Measurements from ENCODE around the gene OVAAL. TPM values are rescaled to one million over a fixed set of nuclear protein-coding genes. Genes with fewer than 3 reads are reported as not detected.

Gene OVAAL
- total RNA-seq, 1 donor from 2014 or later = not detected

- no peaks in the 10 kb centered on the region for H3K27me3 Mint-ChIP-seq (ENCODE audit: low read depth, unreplicated experiment)
- H3K36me3 Mint-ChIP-seq (ENCODE audit: low read depth, unreplicated experiment) = no peaks in the 10 kb centered on the region
- H3K4me3 ChIP-seq (ENCODE audit: insufficient read depth, low read depth, low read length) = no peak overlapping the region
- H3K4me3 Mint-ChIP-seq (ENCODE audit: unreplicated experiment) = peak overlapping the region; percentile 17
- peak overlapping the region; percentile 98 for H3K27ac Mint-ChIP-seq (ENCODE audit: unreplicated experiment)
- H3K4me2 ChIP-seq (ENCODE audit: low read length) = peak overlapping the region; percentile 30
- no peaks in the 10 kb centered on the region for H3K79me2 ChIP-seq (ENCODE audit: insufficient read depth, low read length)
- DNase-seq (ENCODE audit: low read depth) (peak; percentile 88), FAIRE-seq (no peak)
- peaks cover 2% of the 10 kb centered on the region for H3K9me3 ChIP-seq (ENCODE audit: insufficient read depth, low read depth, low read length)
- H3K36me3 ChIP-seq (ENCODE audit: insufficient read depth, low read length) = no peaks in the 10 kb centered on the region
- no peak overlapping the region for H3K27ac ChIP-seq (ENCODE audit: low read depth, low read length)
- peaks cover 5% of the 10 kb centered on the region for H3K9me3 Mint-ChIP-seq (ENCODE audit: unreplicated experiment)
- H3K27me3 ChIP-seq (ENCODE audit: insufficient read depth, low read length) = no peaks in the 10 kb centered on the region
- H3K4me1 Mint-ChIP-seq (ENCODE audit: low read depth, unreplicated experiment) = peaks cover 23% of the 10 kb centered on the region
- no peaks in the 10 kb centered on the region for H4K20me1 ChIP-seq (ENCODE audit: insufficient read depth, low read length)
- peaks cover 12% of the 10 kb centered on the region for H3K4me1 ChIP-seq (ENCODE audit: insufficient read depth, low read length)
- no peak overlapping the region for H2AFZ ChIP-seq (ENCODE audit: low read depth, low read length)
- H3K9ac ChIP-seq (ENCODE audit: low read length) = no peak overlapping the region
- TF ChIP-seq, protein P1, sequence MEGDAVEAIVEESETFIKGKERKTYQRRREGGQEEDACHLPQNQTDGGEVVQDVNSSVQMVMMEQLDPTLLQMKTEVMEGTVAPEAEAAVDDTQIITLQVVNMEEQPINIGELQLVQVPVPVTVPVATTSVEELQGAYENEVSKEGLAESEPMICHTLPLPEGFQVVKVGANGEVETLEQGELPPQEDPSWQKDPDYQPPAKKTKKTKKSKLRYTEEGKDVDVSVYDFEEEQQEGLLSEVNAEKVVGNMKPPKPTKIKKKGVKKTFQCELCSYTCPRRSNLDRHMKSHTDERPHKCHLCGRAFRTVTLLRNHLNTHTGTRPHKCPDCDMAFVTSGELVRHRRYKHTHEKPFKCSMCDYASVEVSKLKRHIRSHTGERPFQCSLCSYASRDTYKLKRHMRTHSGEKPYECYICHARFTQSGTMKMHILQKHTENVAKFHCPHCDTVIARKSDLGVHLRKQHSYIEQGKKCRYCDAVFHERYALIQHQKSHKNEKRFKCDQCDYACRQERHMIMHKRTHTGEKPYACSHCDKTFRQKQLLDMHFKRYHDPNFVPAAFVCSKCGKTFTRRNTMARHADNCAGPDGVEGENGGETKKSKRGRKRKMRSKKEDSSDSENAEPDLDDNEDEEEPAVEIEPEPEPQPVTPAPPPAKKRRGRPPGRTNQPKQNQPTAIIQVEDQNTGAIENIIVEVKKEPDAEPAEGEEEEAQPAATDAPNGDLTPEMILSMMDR (IDR thresholded peaks at IDR 0.05; ENCODE audit: insufficient read depth, low read depth, low read length) = no peak
- TF ChIP-seq EZH2 (IDR thresholded peaks at IDR 0.05; ENCODE audit: insufficient read depth, low read length) = no peak
Measured at GRCh38 chr1:180586671-180587155, 27.9 kb downstream of the OVAAL start.

DNA sequence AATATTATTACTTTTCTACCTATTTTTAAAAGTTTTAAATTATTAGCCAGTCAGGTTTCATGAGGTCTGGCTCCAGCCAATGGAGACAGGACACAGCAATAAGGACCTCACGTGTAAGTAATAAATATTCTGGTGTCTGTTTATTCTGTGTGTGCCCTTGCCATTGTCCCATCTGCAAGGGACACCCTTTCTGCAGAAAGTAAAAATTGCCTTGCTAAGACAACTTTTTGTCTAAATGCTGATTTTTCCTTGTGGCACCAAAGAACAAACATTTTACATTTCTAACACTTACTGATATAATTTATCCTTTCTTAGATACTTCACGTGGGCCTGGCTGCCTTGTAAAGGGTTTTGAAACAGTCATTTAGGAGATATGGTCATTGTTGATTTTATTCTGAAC, 29.4 kb downstream of the OVAAL start:
- TF ChIP-seq, protein P1 (IDR thresholded peaks at IDR 0.05; ENCODE audit: insufficient read depth, low read depth, low read length) = no peak
- TF ChIP-seq EZH2 (IDR thresholded peaks at IDR 0.05; ENCODE audit: insufficient read depth, low read length) = no peak
- Mint-ChIP-seq H3K27ac (ENCODE audit: unreplicated experiment) (no peak overlapping the region), H3K4me3 (ENCODE audit: unreplicated experiment) (no peak overlapping the region), H3K4me1 (ENCODE audit: low read depth, unreplicated experiment) (peaks cover 23% of the 10 kb centered on the region), H3K36me3 (ENCODE audit: low read depth, unreplicated experiment) (no peaks in the 10 kb centered on the region), H3K9me3 (ENCODE audit: unreplicated experiment) (peaks cover 5% of the 10 kb centered on the region), H3K27me3 (ENCODE audit: low read depth, unreplicated experiment) (no peaks in the 10 kb centered on the region)
- peaks cover 12% of the 10 kb centered on the region for H3K4me1 ChIP-seq (ENCODE audit: insufficient read depth, low read length)
- no peak overlapping the region for H2AFZ ChIP-seq (ENCODE audit: low read depth, low read length)
- H3K36me3 ChIP-seq (ENCODE audit: insufficient read depth, low read length) = no peaks in the 10 kb centered on the region
- H3K9me3 ChIP-seq (ENCODE audit: insufficient read depth, low read depth, low read length) = peaks cover 2% of the 10 kb centered on the region
- DNase-seq (ENCODE audit: low read depth) (no peak), FAIRE-seq (no peak)
- no peaks in the 10 kb centered on the region for H3K27me3 ChIP-seq (ENCODE audit: insufficient read depth, low read length)
- no peaks in the 10 kb centered on the region for H4K20me1 ChIP-seq (ENCODE audit: insufficient read depth, low read length)
- H3K4me2 ChIP-seq (ENCODE audit: low read length) = no peak overlapping the region
- no peak overlapping the region for H3K9ac ChIP-seq (ENCODE audit: low read length)
- no peaks in the 10 kb centered on the region for H3K79me2 ChIP-seq (ENCODE audit: insufficient read depth, low read length)
- no peak overlapping the region for H3K27ac ChIP-seq (ENCODE audit: low read depth, low read length)
- no peak overlapping the region for H3K4me3 ChIP-seq (ENCODE audit: insufficient read depth, low read depth, low read length)

DNA sequence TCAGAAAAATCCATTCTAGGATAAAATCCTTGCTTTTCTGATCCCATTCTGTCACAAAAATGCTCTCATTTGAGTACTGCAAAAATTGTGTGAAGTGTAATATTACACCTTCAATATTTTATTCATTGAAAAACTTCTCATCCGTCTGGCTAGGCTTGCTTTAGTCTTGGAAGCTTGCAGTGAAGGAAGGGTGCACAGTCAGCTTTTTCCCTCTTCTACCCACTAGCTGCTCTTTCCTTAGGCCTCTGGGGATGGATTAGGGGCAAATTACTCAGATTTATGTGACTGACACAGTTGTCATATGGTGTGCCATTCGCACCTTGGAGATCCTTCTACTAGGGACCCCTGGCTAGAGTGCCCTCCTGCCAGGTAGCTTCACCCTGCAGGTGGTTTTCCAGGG, 32.1 kb downstream of the OVAAL start:
- Histone ChIP-seq H4K20me1 (ENCODE audit: insufficient read depth, low read length) (no peaks in the 10 kb centered on the region), H3K36me3 (ENCODE audit: insufficient read depth, low read length) (no peaks in the 10 kb centered on the region), H3K79me2 (ENCODE audit: insufficient read depth, low read length) (no peaks in the 10 kb centered on the region), H3K27me3 (ENCODE audit: insufficient read depth, low read length) (no peaks in the 10 kb centered on the region), H3K4me1 (ENCODE audit: insufficient read depth, low read length) (peaks cover 5% of the 10 kb centered on the region), H2AFZ (ENCODE audit: low read depth, low read length) (no peak overlapping the region), H3K9me3 (ENCODE audit: insufficient read depth, low read depth, low read length) (peaks cover 2% of the 10 kb centered on the region), H3K4me3 (ENCODE audit: insufficient read depth, low read depth, low read length) (no peak overlapping the region), H3K4me2 (ENCODE audit: low read length) (no peak overlapping the region), H3K27ac (ENCODE audit: low read depth, low read length) (no peak overlapping the region), H3K9ac (ENCODE audit: low read length) (no peak overlapping the region)
- no peaks in the 10 kb centered on the region for H3K27me3 Mint-ChIP-seq (ENCODE audit: low read depth, unreplicated experiment)
- DNase-seq (ENCODE audit: low read depth) = no peak
- FAIRE-seq = no peak
- TF ChIP-seq EZH2 (IDR thresholded peaks at IDR 0.05; ENCODE audit: insufficient read depth, low read length) = no peak
- TF ChIP-seq, protein P1 (IDR thresholded peaks at IDR 0.05; ENCODE audit: insufficient read depth, low read depth, low read length) = no peak
- no peak overlapping the region for H3K27ac Mint-ChIP-seq (ENCODE audit: unreplicated experiment)
- H3K9me3 Mint-ChIP-seq (ENCODE audit: unreplicated experiment) = peaks cover 3% of the 10 kb centered on the region
- H3K4me1 Mint-ChIP-seq (ENCODE audit: low read depth, unreplicated experiment) = peaks cover 12% of the 10 kb centered on the region
- H3K4me3 Mint-ChIP-seq (ENCODE audit: unreplicated experiment) = no peak overlapping the region
- no peaks in the 10 kb centered on the region for H3K36me3 Mint-ChIP-seq (ENCODE audit: low read depth, unreplicated experiment)

Data from astrocyte (in vitro differentiated cells and primary cell).